HEK293 (cell line): ENCODE results near the gene ADAMTS17.

Experiments used
- CTCF ChIP-seq: fragments of 450-650 bp; formaldehyde crosslinking; IDR thresholded peaks from 2 replicates; pipeline ENCODE4 v1.5.1; 2016; ENCODE audit warnings: missing biosample characterization, missing genetic modification characterization
- PRDM1 ChIP-seq: fragments of 450-650 bp; formaldehyde crosslinking; IDR thresholded peaks from 2 replicates; pipeline ENCODE4; 2016; ENCODE audit warnings: missing biosample characterization, missing genetic modification characterization

- no peak for TF ChIP-seq CTCF
- TF ChIP-seq PRDM1 (tag by site-specific recombination), result no peak
Observed at GRCh38 chr15:100172356-100173024, 169.3 kb downstream of the ADAMTS17 start.
